T-helper 22 cell (primary cell): ENCODE data around the gene NBR1.
"Not testable (repeated sequence)": the region's sequence is repeated elsewhere in the genome, so short reads cannot be mapped to it uniquely, and the experiment has no call there.

ENCODE experiments used
- DNase-seq: peaks from one replicate; pipeline ENCODE4 v3.0.0-alpha.2; 2020; ENCODE audit warnings: low read depth

NBR1 gene

GRCh38 chr17:43170766-43171585 is at the start of gene NBR1:
Gene NBR1, plus strand, starts transcription at chr17:43171214. Its CDS starts 4,586 bp downstream, at chr17:43175800.
- peak; percentile 94 for DNase-seq

- peak; percentile 89 for DNase-seq
Measured at GRCh38 chr17:43125133-43125966, 45.7 kb upstream of the NBR1 start, which contains the start of gene BRCA1. Gene BRCA1, minus strand, starts transcription at chr17:43125364. Its CDS starts 1,268 bp downstream, at chr17:43124096.

- no peak for DNase-seq
Measured at GRCh38 chr17:43125967-43126910, 44.8 kb upstream of the NBR1 start.

GRCh38 chr17:43126911-43127290 is 44.1 kb upstream of the NBR1 start:
- DNase-seq = no peak

GRCh38 chr17:43127333-43127876 is 43.6 kb upstream of the NBR1 start:
- not testable (repeated sequence) for DNase-seq

GRCh38 chr17:43129671-43130010 is 41.4 kb upstream of the NBR1 start:
- no peak for DNase-seq

GRCh38 chr17:43132117-43132516 is 38.9 kb upstream of the NBR1 start:
- DNase-seq = no peak

- not testable (repeated sequence) for DNase-seq
Measured at GRCh38 chr17:43133439-43133838, 37.6 kb upstream of the NBR1 start.

GRCh38 chr17:43134774-43135453 is 36.1 kb upstream of the NBR1 start:
- DNase-seq = no peak

GRCh38 chr17:43135454-43135819 is 35.6 kb upstream of the NBR1 start:
- no peak for DNase-seq

GRCh38 chr17:43136574-43136973 is 34.4 kb upstream of the NBR1 start:
- DNase-seq = not testable (repeated sequence)

- DNase-seq = not testable (repeated sequence)
Measured at GRCh38 chr17:43138531-43138930, 32.5 kb upstream of the NBR1 start.

- DNase-seq = no peak
Measured at GRCh38 chr17:43140396-43141332, 30.4 kb upstream of the NBR1 start.

GRCh38 chr17:43142153-43142552 is 28.9 kb upstream of the NBR1 start:
- no peak for DNase-seq

- DNase-seq = no peak
Measured at GRCh38 chr17:43143201-43143600, 27.8 kb upstream of the NBR1 start.

- no peak for DNase-seq
Measured at GRCh38 chr17:43146649-43147048, 24.4 kb upstream of the NBR1 start.

GRCh38 chr17:43151880-43152456 is 19.0 kb upstream of the NBR1 start:
- DNase-seq = no peak

GRCh38 chr17:43153197-43153835 is 17.7 kb upstream of the NBR1 start:
- DNase-seq = not testable (repeated sequence)

GRCh38 chr17:43155666-43156065 is 15.3 kb upstream of the NBR1 start:
- DNase-seq = no peak
